Sigmoid colon (tissue), 3 donors: ENCODE measurements around the gene SLX4IP.

Experiments used
- POLR2A ChIP-seq, 2 donors: fragments of 450-650 bp; IDR thresholded peaks; one replicate each; pipeline ENCODE4 v1.6.1; 2016; ENCODE audit warnings: antibody characterized with exemption in 2 of 2, mild to moderate bottlenecking in 2 of 2, moderate library complexity in 2 of 2
- TF ChIP-seq, protein P1 (sequence below), 4 experiments: fragments of 450-650 bp in 3 of 4; fragments of 200-600 bp in 1 of 4; IDR thresholded peaks; one replicate each; pipeline ENCODE4 v1.5.1; 2016 to 2019; ENCODE audit warnings: antibody characterized with exemption in 4 of 4, mild to moderate bottlenecking in 3 of 4, moderate library complexity in 2 of 4

DNA sequence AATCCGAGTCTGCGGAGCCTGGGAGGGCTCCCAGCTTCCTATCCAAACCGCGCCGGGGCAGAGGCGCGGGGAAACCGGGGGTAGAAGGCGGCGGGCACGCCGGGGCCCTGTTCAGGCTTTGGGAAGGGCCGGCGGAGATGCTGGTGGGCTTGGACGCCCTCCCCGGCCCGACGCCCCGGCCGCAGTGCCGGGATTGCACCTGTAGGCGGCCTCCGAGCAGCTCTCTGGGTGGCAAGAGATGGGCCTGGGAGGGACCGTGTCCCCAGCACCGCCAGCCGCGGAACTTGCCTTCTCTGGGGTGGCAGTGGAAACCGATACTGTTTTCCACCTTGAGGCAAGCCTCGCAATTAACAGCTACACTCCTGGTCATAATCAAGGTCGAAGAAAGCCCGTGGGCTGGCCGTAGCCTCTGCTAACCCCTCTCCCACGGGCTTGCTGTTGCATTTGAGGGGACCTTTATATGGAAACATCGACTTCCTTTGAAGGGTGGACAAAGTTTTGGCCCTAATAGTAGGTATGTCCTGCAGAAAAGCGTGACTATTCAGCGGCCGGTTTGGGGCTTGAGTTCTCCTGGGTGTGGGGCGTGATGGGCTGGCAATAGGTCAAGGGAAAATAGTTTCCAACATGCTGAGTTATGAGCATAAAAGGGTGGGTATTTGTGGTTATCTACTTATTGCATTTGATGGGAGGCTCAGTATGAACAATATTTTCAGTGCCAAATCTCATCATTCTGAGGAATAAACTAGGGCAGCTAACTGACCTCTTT is 239.8 kb downstream of the SLX4IP start:
- TF ChIP-seq, protein P1, sequence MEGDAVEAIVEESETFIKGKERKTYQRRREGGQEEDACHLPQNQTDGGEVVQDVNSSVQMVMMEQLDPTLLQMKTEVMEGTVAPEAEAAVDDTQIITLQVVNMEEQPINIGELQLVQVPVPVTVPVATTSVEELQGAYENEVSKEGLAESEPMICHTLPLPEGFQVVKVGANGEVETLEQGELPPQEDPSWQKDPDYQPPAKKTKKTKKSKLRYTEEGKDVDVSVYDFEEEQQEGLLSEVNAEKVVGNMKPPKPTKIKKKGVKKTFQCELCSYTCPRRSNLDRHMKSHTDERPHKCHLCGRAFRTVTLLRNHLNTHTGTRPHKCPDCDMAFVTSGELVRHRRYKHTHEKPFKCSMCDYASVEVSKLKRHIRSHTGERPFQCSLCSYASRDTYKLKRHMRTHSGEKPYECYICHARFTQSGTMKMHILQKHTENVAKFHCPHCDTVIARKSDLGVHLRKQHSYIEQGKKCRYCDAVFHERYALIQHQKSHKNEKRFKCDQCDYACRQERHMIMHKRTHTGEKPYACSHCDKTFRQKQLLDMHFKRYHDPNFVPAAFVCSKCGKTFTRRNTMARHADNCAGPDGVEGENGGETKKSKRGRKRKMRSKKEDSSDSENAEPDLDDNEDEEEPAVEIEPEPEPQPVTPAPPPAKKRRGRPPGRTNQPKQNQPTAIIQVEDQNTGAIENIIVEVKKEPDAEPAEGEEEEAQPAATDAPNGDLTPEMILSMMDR (IDR thresholded peaks at IDR 0.05), result peak; percentile 76 to 96 (median 94)
- no peak for TF ChIP-seq POLR2A (IDR thresholded peaks at IDR 0.05)
